Measurements from ENCODE around the gene NPPC.
A peak's percentile ranks its signal among the peaks of the same experiment; 100 is the strongest.
"Not testable (repeated sequence)": the region's sequence is repeated elsewhere in the genome, so short reads cannot be mapped to it uniquely, and the experiment has no call there.

The NPPC gene

GRCh38 chr2:231926180-231926741, at the start of gene NPPC:
Gene NPPC, minus strand, starts transcription at chr2:231926396. Its CDS starts 147 bp downstream, at chr2:231926249.
- no peak for DNase-seq (ENCODE audit: low read depth)

DNA sequence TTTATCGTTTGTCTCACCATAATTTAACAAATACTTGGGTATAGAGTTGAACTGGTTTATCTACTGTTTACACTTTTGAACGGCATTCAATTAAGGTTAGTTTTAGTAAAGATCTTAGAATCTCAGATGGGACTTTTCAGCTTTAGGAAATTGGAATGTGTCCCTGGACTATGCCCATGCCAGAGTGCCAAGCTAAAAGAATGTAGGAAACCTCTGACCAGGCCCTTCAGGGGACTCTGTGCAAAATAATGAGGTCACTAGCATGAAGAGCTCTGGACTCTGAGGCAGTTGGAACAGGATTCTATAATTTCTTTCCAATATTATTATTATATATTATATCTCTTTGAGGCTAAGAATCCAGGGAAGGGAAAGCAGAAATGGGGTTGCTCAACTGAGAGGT, 48.8 kb upstream of the NPPC start:
- DNase-seq (ENCODE audit: low read depth) = no peak

DNA sequence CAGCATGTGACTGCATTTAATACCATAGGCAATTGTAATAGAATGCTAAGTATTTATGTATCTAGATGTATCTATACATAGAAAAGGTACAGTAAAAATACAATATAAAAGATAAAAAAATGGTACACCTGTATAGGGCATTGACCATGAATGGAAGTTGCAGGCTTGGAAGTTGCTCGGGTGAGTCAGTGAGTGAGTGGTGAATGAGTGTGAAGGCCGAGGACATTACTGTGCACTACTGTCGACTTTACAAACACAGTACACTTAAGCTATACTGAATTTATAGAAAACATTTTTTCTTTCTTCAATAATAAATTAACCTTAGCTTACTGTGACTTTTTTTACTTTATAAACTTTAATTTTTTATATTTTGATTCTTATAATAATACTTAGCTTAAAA, 44.3 kb upstream of the NPPC start:
- DNase-seq (ENCODE audit: low read depth) = no peak

- no peak for DNase-seq (ENCODE audit: low read depth)
Observed at GRCh38 chr2:231968820-231969219, 42.6 kb upstream of the NPPC start.

DNA sequence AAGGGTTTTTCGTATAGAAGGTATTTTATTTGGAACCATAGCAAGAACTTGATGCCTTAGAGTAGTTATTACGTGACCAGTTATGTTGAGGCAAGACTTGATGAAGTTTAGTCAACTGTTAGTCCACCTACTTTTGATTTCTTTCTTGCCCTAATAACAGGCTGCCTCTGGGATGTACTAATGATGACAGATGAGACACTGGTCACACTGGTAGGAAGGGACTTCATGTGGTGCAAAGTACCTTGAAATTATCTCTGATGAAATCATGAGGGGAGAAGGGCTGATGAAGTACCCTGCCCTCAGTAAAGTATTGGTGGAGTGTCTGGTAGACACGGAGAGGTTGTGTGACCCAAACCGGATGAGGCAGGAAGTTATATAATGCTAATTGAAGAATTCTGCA, 40.7 kb upstream of the NPPC start:
- no peak for DNase-seq (ENCODE audit: low read depth)

DNA sequence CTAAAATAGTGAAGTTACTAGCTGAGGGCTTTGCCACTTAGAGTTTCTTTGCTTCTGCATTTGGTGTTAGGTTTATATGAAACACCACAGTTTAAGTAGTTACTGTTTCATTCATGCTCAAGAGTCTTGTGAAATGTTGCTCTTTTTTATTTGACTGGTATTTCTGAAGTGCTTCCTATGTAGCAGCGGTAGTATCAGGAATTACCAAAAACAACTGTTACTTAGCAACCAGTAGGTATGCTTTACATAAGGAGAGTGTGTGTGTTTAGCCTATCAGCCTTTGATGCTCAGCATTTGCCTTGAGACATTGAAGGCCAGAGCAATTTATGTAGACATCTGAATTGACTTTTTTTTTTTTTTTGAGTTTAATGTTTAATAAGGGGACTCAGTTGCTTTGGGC, 38.9 kb upstream of the NPPC start:
- DNase-seq (ENCODE audit: low read depth) = no peak

- DNase-seq (ENCODE audit: low read depth) = peak; percentile 61
Observed at GRCh38 chr2:231961349-231962166, 35.4 kb upstream of the NPPC start, which contains the start of gene DIS3L2. Gene DIS3L2, plus strand, starts transcription at chr2:231961713. Its CDS starts 53,215 bp downstream, at chr2:232014928.

DNA sequence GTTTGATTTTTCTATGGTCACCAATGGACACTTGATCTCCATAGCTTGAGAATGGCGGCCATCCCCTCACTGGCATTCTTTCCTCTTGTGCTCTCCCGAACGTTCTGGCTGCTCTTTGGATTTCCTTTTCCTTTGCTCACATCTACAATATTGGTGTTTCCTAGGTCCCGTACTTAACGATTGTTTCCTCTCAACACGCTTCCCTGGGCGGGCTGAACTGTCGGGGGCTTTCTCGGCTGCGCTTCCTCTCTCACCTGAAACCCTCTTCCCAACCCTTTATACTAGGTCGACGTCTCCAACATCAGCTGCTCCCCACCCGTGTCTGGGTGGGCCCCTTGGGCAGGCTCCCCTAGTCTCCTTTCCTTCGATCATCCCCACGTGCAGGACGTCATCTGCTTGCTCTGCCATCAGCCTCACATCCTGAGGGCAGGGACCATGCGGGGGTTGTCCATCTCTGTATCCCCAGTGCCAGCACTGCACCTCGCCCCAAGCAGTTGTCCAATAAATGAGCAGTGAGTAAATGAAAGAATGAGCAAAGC, 34.7 kb upstream of the NPPC start:
- no peak for DNase-seq (ENCODE audit: low read depth)

DNA sequence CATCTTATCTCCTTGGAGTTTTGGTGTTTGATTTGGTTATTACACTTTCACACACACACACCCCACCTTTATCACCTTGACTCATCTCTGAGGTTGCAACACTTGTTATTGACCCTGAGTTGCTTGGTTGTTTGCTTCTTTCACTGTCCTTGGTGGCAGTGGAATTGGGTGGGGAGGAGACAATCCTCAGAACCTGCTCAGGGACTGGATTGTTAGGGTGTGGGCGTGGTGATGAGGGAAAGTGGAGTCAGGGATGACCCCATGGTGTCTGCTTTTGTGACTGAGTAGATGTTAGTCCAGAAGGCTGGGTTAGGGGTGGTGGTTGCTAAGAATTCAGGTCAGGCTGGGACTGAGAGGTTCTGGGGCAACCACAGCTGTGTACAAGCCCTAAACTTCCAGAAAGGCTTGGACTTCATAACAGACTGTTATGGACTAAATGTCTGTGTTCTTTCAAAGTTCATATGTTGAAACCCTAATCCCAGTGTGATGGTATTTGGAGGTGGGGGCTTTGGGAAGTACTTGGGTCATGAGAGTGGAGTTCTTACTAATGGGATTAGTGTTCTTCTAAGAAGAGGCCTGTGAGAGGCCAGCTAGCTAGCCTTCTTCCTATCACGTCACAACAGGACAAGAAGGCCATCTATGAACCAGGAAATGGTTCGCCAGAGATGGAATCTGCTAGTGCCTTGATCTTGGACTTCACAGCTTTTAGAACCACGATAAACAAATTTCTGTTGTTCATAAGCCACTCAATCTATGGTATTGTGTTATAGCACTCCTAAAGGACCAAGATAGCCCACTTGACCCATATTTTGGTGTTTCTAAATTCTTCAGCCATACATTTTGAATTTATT, 31.9 kb upstream of the NPPC start:
- no peak for DNase-seq (ENCODE audit: low read depth)

DNA sequence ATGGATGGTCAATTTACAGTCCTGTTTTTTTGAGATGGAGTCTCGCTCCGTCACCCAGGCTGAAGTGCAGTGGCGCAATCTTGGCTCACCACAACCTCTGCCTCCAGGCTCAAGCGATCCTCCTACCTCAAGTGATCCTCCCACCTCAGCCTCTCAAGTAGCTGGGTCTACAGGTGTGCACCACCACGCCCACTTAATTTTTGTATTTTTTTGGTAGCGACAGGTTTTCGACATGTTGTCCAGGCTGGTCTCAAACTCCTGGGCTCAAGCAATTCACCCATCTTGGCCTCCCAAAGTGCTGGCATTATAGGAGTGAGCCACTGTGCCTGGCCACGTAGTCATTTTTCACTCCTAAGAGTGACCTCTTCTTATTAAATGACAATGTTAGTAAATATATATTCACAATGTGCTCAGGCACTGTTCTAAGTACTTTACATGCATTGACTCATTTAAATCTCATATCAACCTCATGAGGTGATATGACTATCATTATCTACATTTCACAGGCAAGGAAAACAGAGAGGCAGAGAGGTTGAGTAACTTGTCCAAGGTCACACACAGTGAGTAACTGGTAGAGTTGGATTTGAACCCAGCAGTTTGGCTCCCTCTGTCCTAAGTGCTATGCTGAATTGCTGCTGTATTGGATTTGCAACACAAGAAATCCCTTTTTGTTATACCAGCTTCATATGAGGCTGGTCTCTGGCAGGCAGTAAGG, 29.7 kb upstream of the NPPC start:
- no peak for DNase-seq (ENCODE audit: low read depth)

- DNase-seq (ENCODE audit: low read depth) = no peak
Observed at GRCh38 chr2:231951452-231952035, 25.3 kb upstream of the NPPC start.

DNA sequence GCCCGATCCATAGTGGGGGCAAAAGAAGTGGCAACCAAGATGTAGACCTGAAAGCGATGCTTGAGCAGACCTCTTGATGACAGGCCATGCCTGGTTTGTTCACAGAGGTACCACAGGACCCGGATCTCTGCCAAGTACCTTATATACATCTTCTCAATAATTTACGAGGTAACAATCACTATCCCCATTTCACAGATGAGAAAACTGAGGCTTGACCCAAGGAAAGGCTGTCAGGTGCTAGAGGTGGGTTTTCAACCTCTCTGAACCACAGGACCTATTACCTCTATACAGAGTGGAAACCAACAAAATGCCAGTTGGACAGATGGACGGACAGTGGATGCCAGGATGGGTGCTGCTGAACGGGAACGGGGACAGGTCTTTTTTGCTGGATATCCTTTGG, 21.5 kb upstream of the NPPC start:
- no peak for DNase-seq (ENCODE audit: low read depth)

GRCh38 chr2:231947112-231947511, 20.9 kb upstream of the NPPC start:
- DNase-seq (ENCODE audit: low read depth) = not testable (repeated sequence)

- no peak for DNase-seq (ENCODE audit: low read depth)
Observed at GRCh38 chr2:231946241-231946814, 20.1 kb upstream of the NPPC start.

DNA sequence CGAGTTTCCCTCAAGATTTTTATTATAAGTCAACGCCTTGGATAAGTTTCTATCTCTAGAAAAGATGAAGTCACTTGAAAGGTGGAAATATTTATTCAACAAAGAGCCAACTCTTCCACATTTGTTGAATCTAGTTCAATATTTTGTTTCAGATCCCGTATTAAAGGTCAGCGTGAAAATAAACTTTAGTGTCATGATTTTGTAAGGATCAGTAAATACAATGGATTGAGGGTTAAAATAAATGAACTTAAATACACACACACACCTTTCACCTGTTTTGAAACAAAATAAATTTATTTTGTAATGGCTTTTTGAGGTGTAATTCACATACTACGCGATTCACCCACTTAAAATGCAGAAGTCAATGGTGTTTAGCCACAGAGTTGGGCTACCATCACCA, 16.0 kb upstream of the NPPC start:
- no peak for DNase-seq (ENCODE audit: low read depth)

DNA sequence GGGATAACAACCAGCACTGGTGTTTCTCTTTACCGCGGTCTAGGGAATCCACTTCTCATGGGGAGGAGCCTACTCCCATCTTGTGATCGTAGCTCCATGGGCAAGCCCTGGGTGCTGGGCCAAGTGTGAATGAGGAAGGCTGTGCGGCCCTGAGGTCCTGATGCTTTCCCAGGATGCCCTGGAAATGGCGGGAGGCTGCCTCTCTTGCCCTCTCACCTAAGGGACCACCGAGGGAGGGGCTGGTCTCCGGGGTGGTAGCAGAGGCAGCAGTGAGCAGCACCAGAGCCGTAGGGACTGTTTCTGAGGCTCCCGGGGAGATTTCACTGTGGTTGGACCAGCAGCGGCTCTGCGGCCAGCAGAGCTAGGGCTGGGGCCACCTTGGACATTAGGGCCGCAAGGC, 15.5 kb upstream of the NPPC start:
- DNase-seq (ENCODE audit: low read depth) = no peak

GRCh38 chr2:231940795-231941194, 14.6 kb upstream of the NPPC start:
- no peak for DNase-seq (ENCODE audit: low read depth)

GRCh38 chr2:231939022-231939421, 12.8 kb upstream of the NPPC start:
- DNase-seq (ENCODE audit: low read depth) = no peak

- DNase-seq (ENCODE audit: low read depth) = no peak
Observed at GRCh38 chr2:231937057-231937456, 10.9 kb upstream of the NPPC start.

- DNase-seq (ENCODE audit: low read depth) = no peak
Observed at GRCh38 chr2:231936491-231936890, 10.3 kb upstream of the NPPC start.

DNA sequence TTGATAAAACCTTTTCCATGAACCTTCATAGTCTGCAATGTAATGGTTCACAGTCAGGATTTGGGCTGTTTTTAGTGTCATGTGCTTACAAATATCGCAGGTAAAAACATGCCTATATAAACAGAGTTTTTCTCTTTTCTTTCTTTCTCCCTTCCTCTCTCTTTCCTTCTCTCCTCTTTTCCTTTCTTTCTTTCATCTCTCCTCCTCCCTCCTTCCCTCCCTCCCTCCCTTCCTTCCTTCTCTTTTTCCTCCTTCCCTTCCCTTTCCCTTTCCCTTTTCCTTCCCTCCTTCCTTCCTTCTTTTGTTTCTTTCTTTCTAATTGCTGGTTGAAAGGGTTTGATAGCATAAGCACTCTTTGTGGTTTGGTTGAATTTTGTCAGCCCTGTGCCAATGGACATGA, 9.6 kb upstream of the NPPC start:
- DNase-seq (ENCODE audit: low read depth) = no peak

All from activated T-helper 1 cell treated with Interleukin-2 at 50 U/mL for 16 hours (primary cell).